AG20443 (cell line): ENCODE data around the gene PDSS2.
"Not testable (repeated sequence)": the region's sequence is repeated elsewhere in the genome, so short reads cannot be mapped to it uniquely, and the experiment has no call there.

Experiments
- DNase-seq: peaks from one replicate; pipeline ENCODE4 v3.0.0; 2012; ENCODE audit warnings: low spot score, mixed read lengths

Gene PDSS2

DNA sequence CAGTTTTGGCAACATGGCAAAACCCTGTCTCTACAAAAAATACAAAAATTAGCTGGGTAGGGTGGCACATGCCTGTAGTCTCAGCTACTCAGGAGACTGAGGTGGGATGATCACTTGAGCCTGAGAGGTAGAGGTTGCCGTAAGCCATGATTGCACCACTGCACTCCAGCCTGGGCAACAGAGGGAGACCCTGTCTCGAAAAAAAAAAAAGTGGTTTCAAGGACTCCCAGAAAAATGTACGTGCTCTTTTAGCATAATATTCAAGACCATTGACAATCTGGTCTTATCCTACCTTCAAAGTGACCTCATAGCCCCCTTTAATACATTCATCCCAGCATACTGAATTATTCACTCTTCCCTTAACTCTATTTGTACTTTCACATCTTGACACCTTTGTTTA lies 16.0 kb upstream of the PDSS2 start:
- not testable (repeated sequence) for DNase-seq

DNA sequence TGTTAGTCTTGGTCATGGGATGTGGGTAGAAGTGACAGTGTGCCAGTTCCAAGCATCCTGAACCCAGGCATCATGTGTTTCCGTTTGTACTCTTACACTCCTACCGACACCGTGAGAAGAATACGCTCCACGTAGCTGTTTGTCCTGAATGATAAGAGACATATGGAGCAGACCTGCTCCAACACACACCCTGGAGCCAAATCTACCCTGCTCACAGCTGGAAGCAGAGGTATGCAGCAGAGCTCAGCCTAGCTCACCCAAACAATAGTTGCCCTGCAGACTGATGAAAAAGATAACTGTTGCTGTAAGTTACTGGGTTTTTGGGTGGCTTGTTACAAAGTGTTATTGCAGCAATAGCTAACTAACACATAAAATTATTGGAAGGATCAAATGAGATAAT lies 14.3 kb upstream of the PDSS2 start:
- no peak for DNase-seq

- DNase-seq = no peak
Observed at GRCh38 chr6:107470364-107470763, 11.0 kb upstream of the PDSS2 start.

GRCh38 chr6:107466062-107466461 lies 6.7 kb upstream of the PDSS2 start:
- DNase-seq = no peak

GRCh38 chr6:107460083-107460631 lies 793 bp upstream of the PDSS2 start:
- no peak for DNase-seq

GRCh38 chr6:107458672-107459282 lies 587 bp downstream of the PDSS2 start:
- DNase-seq = peak; percentile 27

GRCh38 chr6:107448776-107449175 lies 10.6 kb downstream of the PDSS2 start:
- DNase-seq = no peak

DNA sequence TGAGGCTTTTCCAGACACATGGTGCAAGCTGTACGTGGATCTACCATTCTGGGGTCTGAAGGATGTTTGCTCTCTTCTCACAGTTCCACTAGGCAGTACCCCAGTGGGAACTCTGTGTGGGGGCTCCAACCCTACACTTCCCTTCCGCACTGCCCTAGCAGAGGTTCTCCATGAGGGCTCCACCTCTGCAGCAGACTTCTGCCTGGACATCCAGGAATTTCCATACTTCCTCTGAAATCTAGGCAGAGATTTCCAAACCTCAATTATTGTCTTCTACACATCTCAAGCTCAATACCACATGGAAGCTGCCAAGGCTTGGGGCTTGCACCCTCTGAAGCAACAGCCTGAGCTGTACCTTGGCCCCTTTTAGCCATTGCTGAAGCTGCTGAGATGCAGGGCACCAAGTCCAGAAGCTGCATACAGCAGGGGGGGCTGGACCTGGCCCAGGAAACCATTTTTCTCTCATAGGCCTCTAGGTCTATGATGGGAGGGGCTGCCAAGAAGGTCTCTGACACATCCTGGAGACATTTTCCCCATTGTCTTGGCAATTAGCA lies 11.6 kb downstream of the PDSS2 start:
- no peak for DNase-seq

DNA sequence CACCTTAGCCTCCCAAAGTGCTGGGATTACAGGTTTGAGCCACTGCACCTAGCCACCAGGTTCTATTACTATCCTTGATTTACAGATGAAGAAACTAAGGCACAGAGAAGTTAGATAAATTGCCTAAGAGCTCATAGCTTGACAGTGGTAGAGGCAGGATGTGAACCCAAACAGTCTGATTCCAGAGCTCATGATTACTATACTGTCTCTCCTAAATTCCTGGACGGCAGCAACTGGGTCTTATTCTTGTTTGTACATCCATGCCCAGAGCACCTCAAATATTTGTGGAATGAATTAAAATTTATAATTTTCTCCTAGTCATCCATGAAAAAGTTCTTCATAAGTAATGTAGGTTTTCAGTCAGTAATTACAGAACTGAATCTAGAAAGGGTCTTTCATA lies 15.1 kb downstream of the PDSS2 start:
- DNase-seq = no peak

GRCh38 chr6:107443608-107444267 lies 15.6 kb downstream of the PDSS2 start:
- DNase-seq = peak; percentile 19

- no peak for DNase-seq
Observed at GRCh38 chr6:107442938-107443607, 16.3 kb downstream of the PDSS2 start.

GRCh38 chr6:107441682-107442081 lies 17.7 kb downstream of the PDSS2 start:
- DNase-seq = no peak

GRCh38 chr6:107440936-107441335 lies 18.4 kb downstream of the PDSS2 start:
- no peak for DNase-seq

DNA sequence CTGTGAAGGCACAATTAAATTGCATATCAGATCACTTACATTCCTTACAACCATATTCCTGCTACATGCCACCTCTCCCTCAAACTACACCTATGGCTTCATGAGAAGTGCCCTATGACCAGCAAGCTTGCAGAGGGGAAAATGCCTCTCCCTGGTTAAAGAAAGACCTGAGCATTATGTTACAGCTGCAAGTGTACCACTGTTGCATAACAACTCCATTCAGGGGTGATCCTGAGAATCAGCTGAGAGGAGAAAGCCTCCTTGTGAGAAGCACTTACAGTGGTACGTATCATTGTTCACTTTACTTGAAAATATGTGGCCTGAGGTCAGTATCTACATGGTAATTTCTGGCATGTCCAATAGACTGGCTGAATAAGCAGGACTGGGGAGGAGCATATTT lies 20.0 kb downstream of the PDSS2 start:
- DNase-seq = no peak

DNA sequence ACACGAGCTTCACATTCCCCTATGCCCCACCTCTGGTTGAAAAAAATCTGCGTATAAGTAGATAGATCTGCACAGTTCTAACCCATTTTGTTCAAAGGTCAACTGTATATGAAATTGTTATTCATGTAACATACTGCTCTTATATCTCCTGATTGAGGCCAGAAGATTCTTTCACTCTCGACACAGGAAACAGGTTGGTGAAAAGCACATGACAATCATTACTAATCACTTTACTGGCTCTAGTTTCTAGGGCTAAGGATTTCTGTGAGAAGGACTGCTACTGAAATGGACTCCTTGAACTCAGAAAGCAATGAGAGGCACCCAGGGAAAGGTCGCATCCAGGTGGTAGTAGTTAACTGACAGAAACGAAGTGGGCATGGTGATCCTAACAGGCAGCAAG lies 21.7 kb downstream of the PDSS2 start:
- DNase-seq = no peak

- no peak for DNase-seq
Observed at GRCh38 chr6:107436881-107437280, 22.5 kb downstream of the PDSS2 start.

GRCh38 chr6:107435798-107436197 lies 23.6 kb downstream of the PDSS2 start:
- DNase-seq = peak; percentile 25

DNA sequence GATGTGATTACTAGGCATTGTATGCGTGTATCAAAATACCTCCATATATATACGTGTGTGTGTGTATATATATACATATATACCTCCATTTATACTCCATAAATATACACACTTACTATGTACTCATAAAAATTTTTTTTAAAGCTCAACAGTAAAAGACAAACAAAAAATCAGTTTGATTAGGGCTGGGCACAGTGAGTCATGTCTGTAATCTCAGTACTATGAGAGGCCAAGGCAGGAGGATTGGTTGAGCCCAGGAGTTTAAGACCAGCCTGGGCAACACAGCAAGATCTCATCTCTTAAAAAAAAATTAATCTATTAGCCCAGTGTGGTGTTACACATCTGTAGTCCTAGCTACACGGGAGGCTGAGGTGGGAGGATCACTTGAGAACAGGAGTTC lies 24.6 kb downstream of the PDSS2 start:
- no peak for DNase-seq

GRCh38 chr6:107425951-107426350 lies 33.4 kb downstream of the PDSS2 start:
- DNase-seq = not testable (repeated sequence)

GRCh38 chr6:107423474-107423990 lies 35.8 kb downstream of the PDSS2 start:
- no peak for DNase-seq

DNA sequence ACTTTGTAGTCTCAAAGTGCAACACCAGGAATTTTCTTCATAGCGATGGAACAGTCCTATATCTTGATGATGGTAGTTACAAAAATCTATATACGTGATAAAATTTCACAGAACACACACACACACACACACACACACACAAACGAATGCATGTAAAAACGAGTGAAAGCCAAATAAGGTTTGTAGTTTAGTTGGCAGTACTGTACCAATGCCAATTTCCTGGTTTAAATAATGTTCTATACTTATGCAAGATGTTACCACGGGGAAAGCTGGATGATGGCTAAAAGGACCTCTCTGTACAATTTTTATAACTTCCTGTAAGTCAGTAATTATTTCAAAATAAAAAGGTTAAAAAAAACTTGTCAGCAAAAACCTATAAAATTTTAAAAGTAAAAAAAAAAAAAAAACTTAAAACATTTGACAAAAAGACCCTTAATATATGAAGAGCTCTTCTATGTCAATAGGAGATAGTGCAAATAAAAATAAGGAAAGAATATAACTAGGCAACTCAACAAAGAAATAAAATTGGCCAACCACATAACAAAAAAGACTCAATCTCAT lies 37.6 kb downstream of the PDSS2 start:
- DNase-seq = no peak

DNA sequence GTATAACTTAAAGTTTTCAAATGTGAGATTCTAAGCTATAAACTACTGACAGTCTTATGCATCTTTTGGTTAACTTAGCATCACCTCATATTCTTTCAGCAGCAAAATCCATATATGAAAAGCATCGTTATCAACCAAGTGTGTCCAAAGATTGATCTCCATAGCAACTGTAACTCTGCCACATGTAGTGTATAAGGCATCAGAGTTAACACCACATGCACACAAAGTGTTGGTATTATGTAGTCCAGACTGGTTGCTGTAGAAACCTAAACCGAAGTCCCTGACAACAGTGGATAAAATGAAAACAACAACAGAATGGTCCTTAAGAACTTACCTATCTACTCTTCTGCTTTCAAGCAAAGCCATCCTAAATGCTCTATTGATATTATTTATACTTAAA lies 39.6 kb downstream of the PDSS2 start:
- DNase-seq = no peak
